DND-41 (cell line): ENCODE data around the gene VCAM1.

ENCODE experiments used
- EZH2 ChIP-seq: IDR thresholded peaks from 3 replicates; pipeline ENCODE4 v1.6.1; 2012; ENCODE audit warnings: borderline replicate concordance, low read depth, mild to moderate bottlenecking, moderate library complexity, low read length, inconsistent platforms; ENCODE audit not compliant: severe bottlenecking
- TF ChIP-seq, protein P1 (sequence below): IDR thresholded peaks from 2 replicates; pipeline ENCODE4 v1.5.1; 2012; ENCODE audit warnings: borderline replicate concordance, low read length, moderate library complexity, mild to moderate bottlenecking; ENCODE audit not compliant: poor library complexity, severe bottlenecking; ENCODE audit errors: extremely low read depth

- TF ChIP-seq, protein P1, sequence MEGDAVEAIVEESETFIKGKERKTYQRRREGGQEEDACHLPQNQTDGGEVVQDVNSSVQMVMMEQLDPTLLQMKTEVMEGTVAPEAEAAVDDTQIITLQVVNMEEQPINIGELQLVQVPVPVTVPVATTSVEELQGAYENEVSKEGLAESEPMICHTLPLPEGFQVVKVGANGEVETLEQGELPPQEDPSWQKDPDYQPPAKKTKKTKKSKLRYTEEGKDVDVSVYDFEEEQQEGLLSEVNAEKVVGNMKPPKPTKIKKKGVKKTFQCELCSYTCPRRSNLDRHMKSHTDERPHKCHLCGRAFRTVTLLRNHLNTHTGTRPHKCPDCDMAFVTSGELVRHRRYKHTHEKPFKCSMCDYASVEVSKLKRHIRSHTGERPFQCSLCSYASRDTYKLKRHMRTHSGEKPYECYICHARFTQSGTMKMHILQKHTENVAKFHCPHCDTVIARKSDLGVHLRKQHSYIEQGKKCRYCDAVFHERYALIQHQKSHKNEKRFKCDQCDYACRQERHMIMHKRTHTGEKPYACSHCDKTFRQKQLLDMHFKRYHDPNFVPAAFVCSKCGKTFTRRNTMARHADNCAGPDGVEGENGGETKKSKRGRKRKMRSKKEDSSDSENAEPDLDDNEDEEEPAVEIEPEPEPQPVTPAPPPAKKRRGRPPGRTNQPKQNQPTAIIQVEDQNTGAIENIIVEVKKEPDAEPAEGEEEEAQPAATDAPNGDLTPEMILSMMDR: no peak
- TF ChIP-seq EZH2: no peak
Observed at GRCh38 chr1:100747771-100748170, 28.2 kb downstream of the VCAM1 start.
